A673 (cell line): ENCODE data around the gene CHCHD6. TPM values are rescaled to one million over a fixed set of nuclear protein-coding genes. Genes with fewer than 3 reads are reported as not detected.

Experiments used
- BruUV-seq: library from RNA; stranded (reverse); fragments of 400-500 nt; replicated peaks from 2 replicates; lab custom pipeline; 2021; lab: Mats Ljungman, UMichigan
- CTCF ChIA-PET: fragments of 300-600 bp; sonication (Branson Sonifier 250); formaldehyde crosslinking; loops from one replicate; lab custom pipeline; 2022; ENCODE audit warnings: antibody characterized with exemption; lab: Charles Lee
- POLR2A ChIA-PET: fragments of 300-600 bp; sonication (Branson Sonifier 250); formaldehyde crosslinking; loops from one replicate; lab custom pipeline; 2022; ENCODE audit warnings: antibody characterized with exemption; ENCODE audit not compliant: low non-redundant PET; lab: Charles Lee
- DNase-seq: peaks from one replicate; pipeline ENCODE4 v3.0.0-alpha.2; 2015; ENCODE audit warnings: low spot score
- H3K27ac ChIP-seq: fragments of 200-600 bp; sonication (generic); 2 replicates; pipeline ENCODE4 v1.5.1; 2016; ENCODE audit warnings: mixed run types, low read depth, mild to moderate bottlenecking, mixed read lengths, antibody characterized with exemption, low read length; ENCODE audit not compliant: poor library complexity, severe bottlenecking
- H3K27me3 ChIP-seq: fragments of 200-600 bp; sonication (generic); replicated peaks from 2 replicates; pipeline ENCODE4 v1.6.1; 2017; ENCODE audit warnings: mixed run types, low read depth, mild to moderate bottlenecking, mixed read lengths, antibody characterized with exemption, low read length; ENCODE audit not compliant: insufficient read depth, poor library complexity
- H3K36me3 ChIP-seq: fragments of 200-600 bp; sonication (generic); 2 replicates; pipeline ENCODE4 v1.6.1; 2016; ENCODE audit warnings: mixed run types, mild to moderate bottlenecking, mixed read lengths, antibody characterized with exemption, low read length; ENCODE audit not compliant: insufficient read depth, poor library complexity, severe bottlenecking
- H3K4me1 ChIP-seq: fragments of 200-600 bp; sonication (generic); 2 replicates; pipeline ENCODE4 v1.6.1; 2017; ENCODE audit warnings: mixed run types, mild to moderate bottlenecking, mixed read lengths, antibody characterized with exemption, low read length; ENCODE audit not compliant: insufficient read depth, poor library complexity, severe bottlenecking
- H3K4me3 ChIP-seq: fragments of 200-600 bp; sonication (generic); 2 replicates; pipeline ENCODE4 v1.5.1; 2016; ENCODE audit warnings: low read depth, mixed run types, mild to moderate bottlenecking, mixed read lengths, low read length; ENCODE audit not compliant: poor library complexity, severe bottlenecking
- H3K9me3 ChIP-seq: fragments of 200-600 bp; sonication (generic); 2 replicates; pipeline ENCODE4 v1.6.1; 2016; ENCODE audit warnings: mixed run types, low read depth, mild to moderate bottlenecking, mixed read lengths, antibody characterized with exemption, low read length; ENCODE audit not compliant: poor library complexity, severe bottlenecking
- CTCF ChIP-seq: fragments of 300-800, 200-600 bp; sonication (generic); conservative IDR thresholded peaks from 2 replicates; pipeline ENCODE4 v1.5.1; 2017; ENCODE audit warnings: low read depth, mild to moderate bottlenecking, antibody characterized with exemption, low read length, moderate library complexity, mixed read lengths
- EZH2 ChIP-seq: fragments of 200-600 bp; sonication (generic); IDR thresholded peaks from 2 replicates; pipeline ENCODE4 v1.6.1; 2017; ENCODE audit warnings: borderline replicate concordance, low read depth, mild to moderate bottlenecking, mixed read lengths, antibody characterized with exemption, low read length; ENCODE audit not compliant: poor library complexity, severe bottlenecking
- intact Hi-C: fragments of 100-400 bp; cut with micrococcal nuclease; formaldehyde crosslinking; loops from one replicate; pipeline ENCODE4 v1.10.0; 2022; ENCODE audit not compliant: unreplicated experiment
- total RNA-seq: library from RNA; stranded (reverse); gene quantifications from 2 replicates; pipeline ENCODE4 v1.2.3, GENCODE V29; 2021

CHCHD6 gene
- total RNA-seq, 1 experiment from 2014 or later = 23.3 TPM

GRCh38 chr3:126758882-126759281 is 54.8 kb downstream of the CHCHD6 start:
- TF ChIP-seq CTCF (no peak), EZH2 (no peak)
- DNase-seq = no peak
- H3K4me3 ChIP-seq = no peak overlapping the region
- H3K4me1 ChIP-seq = no peaks in the 10 kb centered on the region
- H3K9me3 ChIP-seq = no peaks in the 10 kb centered on the region
- ChIA-PET POLR2A (no interaction called here), CTCF (no interaction called here)
- no peak overlapping the region for H3K27ac ChIP-seq
- intact Hi-C loops = no loop called here
- no TSS peak for BruUV-seq
- H3K27me3 ChIP-seq = no peaks in the 10 kb centered on the region
- no peaks in the 10 kb centered on the region for H3K36me3 ChIP-seq

- intact Hi-C loops = no loop called here
- Histone ChIP-seq H3K36me3 (no peaks in the 10 kb centered on the region), H3K4me1 (no peaks in the 10 kb centered on the region), H3K27me3 (no peaks in the 10 kb centered on the region), H3K4me3 (no peak overlapping the region), H3K27ac (no peak overlapping the region), H3K9me3 (no peaks in the 10 kb centered on the region)
- CTCF ChIA-PET = interaction anchor here (1.0 kb wide), 1 partner anchor 156 kb away, joined by 3 read pairs; no protein-coding TSS in a partner anchor
- TF ChIP-seq CTCF (no peak), EZH2 (no peak)
- no peak for DNase-seq
- POLR2A ChIA-PET = no interaction called here
- no TSS peak for BruUV-seq
Observed at GRCh38 chr3:126760541-126760940, 56.5 kb downstream of the CHCHD6 start.

- no peak for DNase-seq
- TF ChIP-seq CTCF (no peak), EZH2 (no peak)
- Histone ChIP-seq H3K4me1 (no peaks in the 10 kb centered on the region), H3K27ac (no peak overlapping the region), H3K36me3 (no peaks in the 10 kb centered on the region), H3K27me3 (no peaks in the 10 kb centered on the region), H3K4me3 (no peak overlapping the region), H3K9me3 (no peaks in the 10 kb centered on the region)
- BruUV-seq = no TSS peak
- intact Hi-C loops = no loop called here
- CTCF ChIA-PET = no interaction called here
- POLR2A ChIA-PET = no interaction called here
Observed at GRCh38 chr3:126763035-126763434, 59.0 kb downstream of the CHCHD6 start.
